K562 (cell line): ENCODE results near the gene RAMACL. TPM values are rescaled to one million over a fixed set of nuclear protein-coding genes. Genes with fewer than 3 reads are reported as not detected.

ENCODE experiments used
- ATAC-seq: fragments of 200-7000 bp; cut with Tn5 transposase; 3 replicates; pipeline ENCODE4 v1.9.1; 2020; ENCODE audit warnings: moderate library complexity
- BruUV-seq: library from RNA; stranded (reverse); fragments of 400-500 nt; replicated peaks from 2 replicates; lab custom pipeline; 2021; lab: Mats Ljungman, UMichigan
- CTCF ChIA-PET: fragments of 300-600 bp; formaldehyde crosslinking; extraction: SDS; loops from one replicate; lab custom pipeline; 2021; ENCODE audit warnings: low intra/inter-chr PET ratio; lab: Yijun Ruan, JAX
- POLR2A ChIA-PET: fragments of 300-600, 350-650 bp; sonication (Branson Sonifier 250); formaldehyde crosslinking; extraction: SDS; loops from one replicate; lab custom pipeline; 2021; ENCODE audit warnings: antibody characterized with exemption, inconsistent platforms; lab: Yijun Ruan, JAX
- DNase-seq, 4 experiments: peaks; one replicate each; pipeline versions ENCODE4 v3.0.0 to v3.0.0-alpha.2; 2011 to 2018; ENCODE audit warnings: low spot score in 3 of 4, mixed read lengths in 3 of 4; ENCODE audit errors: extremely low read depth in 1 of 4
- FAIRE-seq: peaks from 2 replicates; lab custom pipeline; 2011; peaks lifted over from hg19 to GRCh38; lab: Jason Lieb, UNC
- H2AFZ ChIP-seq: 2 replicates; pipeline ENCODE4 v1.6.0; 2011; ENCODE audit warnings: low read depth, low read length, control low read depth, inconsistent platforms
- H3K27ac ChIP-seq: fragments of 200-600 bp; 3 replicates; pipeline ENCODE4 v1.8.0; 2011; ENCODE audit warnings: low read depth, mild to moderate bottlenecking, control low read depth, inconsistent platforms, low read length, moderate library complexity, mixed read lengths; ENCODE audit errors: extremely low read depth
- H3K27me3 ChIP-seq, 2 experiments: fragments of 300-600 bp in 1 of 2; 2 replicates in 1 of 2; 3 replicates in 1 of 2; pipeline versions ENCODE4 v1.6.0 to v1.8.0; 2011; ENCODE audit warnings: inconsistent platforms in 2 of 2, low read length in 2 of 2, mild to moderate bottlenecking in 1 of 2, mixed read lengths in 1 of 2, moderate library complexity in 1 of 2; ENCODE audit not compliant: control insufficient read depth in 2 of 2, insufficient read depth in 2 of 2
- H3K36me3 ChIP-seq: fragments of 300-600 bp; 3 replicates; pipeline ENCODE4 v1.8.0; 2011; ENCODE audit warnings: mild to moderate bottlenecking, low read length, inconsistent platforms; ENCODE audit not compliant: control insufficient read depth, insufficient read depth
- H3K4me1 ChIP-seq, 2 experiments: fragments of 200-600 bp in 1 of 2; replicated peaks in 1 of 2; 2 replicates in 1 of 2; 3 replicates in 1 of 2; pipeline versions ENCODE4 v1.5.1 to v1.8.0; 2011; ENCODE audit warnings: inconsistent platforms in 2 of 2, low read length in 2 of 2, mild to moderate bottlenecking in 1 of 2, mixed read lengths in 1 of 2, moderate library complexity in 1 of 2; ENCODE audit not compliant: control insufficient read depth in 2 of 2, insufficient read depth in 2 of 2
- H3K4me2 ChIP-seq: 2 replicates; pipeline ENCODE4 v1.6.1; 2011; ENCODE audit warnings: low read length, control low read depth, inconsistent platforms, mixed read lengths; ENCODE audit not compliant: insufficient read depth
- H3K4me3 ChIP-seq: fragments of 200-600 bp; sonication (generic), shearing (Covaris generic); 2 replicates; pipeline ENCODE4 v1.5.1; 2016; ENCODE audit warnings: control low read depth, inconsistent platforms
- H3K79me2 ChIP-seq: fragments of 200-600 bp; 3 replicates; pipeline ENCODE4 v1.8.0; 2011; ENCODE audit warnings: low read length, inconsistent platforms; ENCODE audit not compliant: control insufficient read depth, insufficient read depth
- H3K9ac ChIP-seq, 2 experiments: 2 replicates each; pipeline versions ENCODE4 v1.6.0 to v1.6.1; 2011; ENCODE audit warnings: low read depth in 2 of 2, low read length in 2 of 2, control low read depth in 1 of 2, inconsistent platforms in 1 of 2, mild to moderate bottlenecking in 1 of 2, mixed read lengths in 1 of 2; ENCODE audit not compliant: insufficient read depth in 1 of 2
- H3K9me1 ChIP-seq: one replicate; pipeline ENCODE4 v1.6.0; 2011; ENCODE audit warnings: inconsistent platforms, mild to moderate bottlenecking, low read length, moderate library complexity; ENCODE audit not compliant: control insufficient read depth, insufficient read depth
- H3K9me3 ChIP-seq: replicated peaks from 2 replicates; pipeline ENCODE4 v1.5.1; 2011; ENCODE audit warnings: low read depth, low read length, inconsistent platforms; ENCODE audit not compliant: control insufficient read depth, insufficient read depth
- H4K20me1 ChIP-seq: replicated peaks from 2 replicates; pipeline ENCODE4 v1.6.1; 2011; ENCODE audit warnings: low read length, inconsistent platforms, mixed read lengths; ENCODE audit not compliant: control insufficient read depth, insufficient read depth
- ATF1 ChIP-seq, 2 experiments: fragments of 450-650 bp in 1 of 2; IDR thresholded peaks; 2 replicates each; pipeline ENCODE4 v1.6.1; 2016; ENCODE audit warnings: missing compliant biosample characterization in 1 of 2, missing genetic modification characterization in 1 of 2
- ELF4 ChIP-seq: fragments of 450-650 bp; formaldehyde crosslinking; IDR thresholded peaks from 2 replicates; pipeline ENCODE4 v1.4.0; 2022; ENCODE audit warnings: missing genetic modification characterization
- HLTF ChIP-seq: fragments of 450-650 bp; IDR thresholded peaks from 2 replicates; pipeline ENCODE4 v1.6.1; 2016
- HNRNPUL1 ChIP-seq: fragments of 200-400 bp; formaldehyde crosslinking; IDR thresholded peaks from 2 replicates; pipeline ENCODE4 v1.6.1; 2017; ENCODE audit warnings: low read length
- KDM2B ChIP-seq: fragments of 250-450 bp; sonication (Bioruptor Pico); IDR thresholded peaks from 2 replicates; pipeline ENCODE4 v1.8.0; 2021; ENCODE audit warnings: mild to moderate bottlenecking, moderate library complexity
- KDM4B ChIP-seq, 2 experiments: fragments of 450-650 bp in 1 of 2; sonication (generic) in 1 of 2; IDR thresholded peaks; 2 replicates each; pipeline ENCODE4 v1.6.1; 2016 to 2017; ENCODE audit warnings: borderline replicate concordance in 2 of 2, antibody characterized with exemption in 1 of 2, low read depth in 1 of 2, mild to moderate bottlenecking in 1 of 2
- KLF16 ChIP-seq: IDR thresholded peaks from 2 replicates; pipeline ENCODE4 v1.6.1; 2016; ENCODE audit warnings: antibody characterized with exemption
- MAFF ChIP-seq: IDR thresholded peaks from 2 replicates; pipeline ENCODE4 v1.6.1; 2012; ENCODE audit warnings: low read length, improper control_type of control experiment
- NCOA2 ChIP-seq, 2 experiments: fragments of 450-650 bp; IDR thresholded peaks; 2 replicates each; pipeline ENCODE4 v1.6.1; 2018; ENCODE audit warnings: mild to moderate bottlenecking in 2 of 2, moderate library complexity in 1 of 2; ENCODE audit not compliant: partially characterized antibody in 2 of 2
- POLR2AphosphoS5 ChIP-seq: IDR thresholded peaks from 2 replicates; pipeline ENCODE4 v1.6.1; 2011; ENCODE audit warnings: mild to moderate bottlenecking, low read depth, low read length, moderate library complexity; ENCODE audit not compliant: control insufficient read depth, insufficient read depth
- SREBF1 ChIP-seq: fragments of 150-350 bp; IDR thresholded peaks from 2 replicates; pipeline ENCODE4 v1.6.1; 2014; ENCODE audit warnings: antibody characterized with exemption, low read depth, low read length, borderline replicate concordance
- TAF1 ChIP-seq: IDR thresholded peaks from 2 replicates; pipeline ENCODE4 v1.6.1; 2011; ENCODE audit warnings: mild to moderate bottlenecking, low read length, moderate library complexity; ENCODE audit not compliant: insufficient read depth, control insufficient read depth, severe bottlenecking; ENCODE audit errors: extremely low read depth
- ZNF140 ChIP-seq: fragments of 250-450 bp; sonication (Bioruptor Pico); IDR thresholded peaks from 2 replicates; pipeline ENCODE4 v1.8.0; 2021; ENCODE audit warnings: moderate library complexity, mild to moderate bottlenecking, inconsistent platforms
- ZNF174 ChIP-seq: fragments of 250-450 bp; sonication (Bioruptor Pico); IDR thresholded peaks from 2 replicates; pipeline ENCODE4 v1.4.0; 2020; ENCODE audit warnings: mild to moderate bottlenecking
- ZNF232 ChIP-seq: sonication (generic); formaldehyde crosslinking; IDR thresholded peaks from 2 replicates; pipeline ENCODE4 v1.8.0; 2022; ENCODE audit warnings: mild to moderate bottlenecking, missing genetic modification reagents
- ZNF717 ChIP-seq: fragments of 250-450 bp; sonication (Bioruptor Pico); IDR thresholded peaks from 2 replicates; pipeline ENCODE4 v1.5.0; 2021
- WGBS: fragments of 100-300 bp; shearing (Covaris generic); methylation state at CpG from one replicate; pipeline ENCODE4 v1.1.6; 2016; ENCODE audit warnings: low coverage, mixed read lengths; ENCODE audit not compliant: insufficient coverage; ENCODE audit errors: missing lambda C conversion rate; 5-methylcytosine and 5-hydroxymethylcytosine counted together
- in situ Hi-C: fragments of 300-500 bp; cut with MboI; formaldehyde crosslinking; loops from 4 replicates; pipeline ENCODE4 v1.15.0; 2018; ENCODE audit warnings: inconsistent platforms, mixed read lengths
- intact Hi-C: fragments of 100-400 bp; cut with micrococcal nuclease; formaldehyde crosslinking; loops from 2 replicates; pipeline ENCODE4 v1.14.2; 2022
- polyA plus RNA-seq, 8 experiments: library from polyadenylated mRNA; depleted of rRNA in 4 of 8; stranded (reverse) in 5 of 8; unstranded in 3 of 8; fragments of >200 nt; fragmentation: Nextera tagmentation in 2 of 8; fragmentation: Illumina TruSeq in 1 of 8; extraction: Ambion mirVana in 2 of 8; extraction: Trizol in 1 of 8; gene quantifications; 2 replicates each; pipeline versions ENCODE4 v1.2.1 to v1.2.3, GENCODE V29; 2011 to 2014; ENCODE audit warnings: inconsistent platforms in 1 of 8, missing spikeins in 1 of 8
- total RNA-seq, 7 experiments: library from RNA; depleted of rRNA in 6 of 7; stranded (reverse); fragments of >200 nt in 6 of 7; fragmentation: Illumina TruSeq in 2 of 7; extraction: Trizol in 2 of 7; gene quantifications; 2 replicates each; pipeline versions ENCODE4 v1.2.1 to v1.2.3, GENCODE V29; 2011 to 2021; ENCODE audit warnings: low replicate concordance in 1 of 7

RAMACL gene
- total and polyA plus RNA-seq, 9 of the 15 experiments (the other 6 are each of a cell fraction or from before 2014, with no cell fraction given), result 0.11 to 1.7 (median 0.41) TPM; not detected in 1

GRCh38 chr6:166604328-166604727 is 17.9 kb upstream of the RAMACL start:
- ATAC-seq, result no peak
- ChIA-PET POLR2A (interaction anchor here (0.6 to 2.0 kb wide), 3 partner anchors 8 to 75 kb away, joined by 4 to 6 read pairs (median 4); no protein-coding TSS in a partner anchor), CTCF (no interaction called here)
- H2AFZ ChIP-seq, result no peak overlapping the region
- no peaks in the 10 kb centered on the region for H3K79me2 ChIP-seq
- in situ Hi-C loops, result no loop called here
- 3% methylated on average over 9 of the region's 9 CpGs for WGBS
- H3K9me1 ChIP-seq, result no peaks in the 10 kb centered on the region
- no peak overlapping the region for H3K9ac ChIP-seq
- intact Hi-C loops, result no loop called here
- no peak overlapping the region for H3K4me2 ChIP-seq
- TF ChIP-seq KLF16 (no peak), HNRNPUL1 (no peak), MAFF (no peak), TAF1 (no peak), ZNF140 (CRISPR knock-in tag) (no peak), ZNF174 (no peak), KDM4B (IDR thresholded peaks at IDR 0.05; ENCODE audit: borderline replicate concordance in 2 of 2, low read depth in 1 of 2) (no peak), KDM2B (CRISPR knock-in tag) (no peak), POLR2AphosphoS5 (no peak), HLTF (no peak), ZNF232 (no peak), ZNF717 (CRISPR knock-in tag) (no peak), ELF4 (no peak), ATF1 (CRISPR knock-in tag; IDR thresholded peaks at IDR 0.05) (no peak), ATF1 (tag; IDR thresholded peaks at IDR 0.05) (no peak), NCOA2 (IDR thresholded peaks at IDR 0.05; ENCODE audit: partially characterized antibody in 2 of 2) (no peak), SREBF1 (no peak)
- no peaks in the 10 kb centered on the region for H3K9me3 ChIP-seq
- H3K36me3 ChIP-seq, result no peaks in the 10 kb centered on the region
- BruUV-seq, result no TSS peak
- no peak for DNase-seq
- peaks cover 4% of the 10 kb centered on the region; the same call in 1 of the 2 replicates for H4K20me1 ChIP-seq
- H3K4me1 ChIP-seq, result no peaks in the 10 kb centered on the region
- H3K27ac ChIP-seq, result no peak overlapping the region
- no peak for FAIRE-seq
- H3K4me3 ChIP-seq, result no peak overlapping the region
- H3K27me3 ChIP-seq, result peaks cover 6 to 29% of the 10 kb centered on the region in 2 experiments; a peak in 4 of 5 replicates
